Measurements from ENCODE around the gene ZSWIM3. TPM values are rescaled to one million over a fixed set of nuclear protein-coding genes. Genes with fewer than 3 reads are reported as not detected.

The ZSWIM3 gene
- polyA plus RNA-seq, 3 donors from 2014 or later = 1.2 to 3.1 TPM; not detected in 1

DNA sequence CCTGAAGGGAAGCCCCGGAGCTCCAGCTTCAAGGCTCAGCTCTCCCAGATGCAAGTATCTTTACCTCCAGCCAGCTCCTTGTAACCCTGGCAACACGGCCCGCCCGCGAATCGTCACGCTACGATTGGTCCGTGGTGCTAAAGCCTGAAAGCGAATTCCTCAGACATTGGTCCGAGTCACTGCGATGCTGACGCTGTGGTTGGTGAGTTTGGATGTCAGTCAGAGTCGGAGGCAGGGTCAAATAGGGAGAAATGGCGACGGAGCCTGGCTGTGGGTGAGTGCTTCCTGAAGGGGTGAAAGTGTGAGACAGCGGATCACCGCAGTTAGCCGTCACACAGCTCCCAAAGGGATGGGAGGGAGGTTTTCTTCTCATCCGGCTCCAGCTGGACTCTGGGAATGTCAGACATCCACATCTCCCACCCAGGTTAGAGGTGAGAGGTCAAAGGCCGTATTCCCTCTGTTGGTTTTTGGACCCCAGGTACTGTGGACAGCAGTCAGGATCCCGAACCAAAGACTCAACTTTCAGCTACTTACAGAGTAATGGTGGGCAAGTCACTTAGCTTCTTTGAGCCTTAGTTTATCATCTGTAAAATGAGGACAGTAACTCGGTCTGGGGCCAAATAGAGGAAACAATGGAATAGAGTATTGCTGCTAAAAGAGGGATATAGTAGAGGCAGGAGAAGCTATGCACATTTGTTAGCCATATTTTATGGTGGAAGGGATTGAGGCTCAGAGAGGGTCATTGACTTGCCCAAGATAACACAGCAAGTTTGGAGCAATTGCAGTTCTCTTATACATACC, 23.8 kb downstream of the ZSWIM3 start, which contains the start of gene ZSWIM1:
ZSWIM1 (plus strand) TSS at position 240 of the 801 bp plus-strand sequence. CDS start 1,366 bp downstream, outside the sequence.
- Mint-ChIP-seq H3K9me3 (no peaks in the 10 kb centered on the region), H3K4me1 (peaks cover 11 to 18% of the 10 kb centered on the region in 2 donors), H3K27ac (peak within 1 kb of the TSS; percentile 46 to 95 (median 88)), H3K27me3 (ENCODE audit: low read depth in 3 of 3) (peaks cover 4 to 8% (median 5%) of the 10 kb centered on the region in 3 donors), H3K4me3 (peak within 1 kb of the TSS; percentile 69 to 81 (median 75)), H3K36me3 (peaks cover 4 to 28% (median 12%) of the 10 kb centered on the region in 3 donors)
- peak; percentile 95 for DNase-seq

DNA sequence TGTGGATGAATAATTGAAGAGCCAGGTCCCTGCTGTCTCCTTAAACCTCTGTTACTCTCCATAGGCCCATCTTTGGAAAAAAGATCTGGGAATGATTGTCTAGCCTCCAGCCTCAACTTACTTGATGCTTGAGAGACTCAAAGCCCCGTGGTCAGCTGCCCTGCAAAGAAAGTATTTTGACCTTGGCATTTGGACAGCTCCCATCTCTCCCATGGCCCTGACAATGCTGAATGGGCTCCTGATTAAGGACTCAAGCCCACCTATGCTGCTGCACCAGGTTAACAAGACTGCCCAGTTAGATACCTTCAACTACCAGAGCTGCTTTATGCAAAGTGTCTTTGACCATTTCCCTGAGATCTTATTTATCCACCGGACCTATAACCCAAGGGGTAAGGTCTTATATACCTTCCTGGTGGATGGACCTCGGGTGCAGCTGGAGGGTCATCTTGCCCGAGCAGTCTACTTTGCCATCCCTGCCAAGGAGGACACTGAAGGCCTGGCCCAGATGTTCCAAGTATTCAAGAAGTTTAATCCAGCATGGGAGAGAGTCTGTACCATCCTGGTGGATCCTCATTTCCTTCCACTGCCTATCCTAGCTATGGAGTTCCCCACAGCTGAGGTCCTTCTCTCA, 25.2 kb downstream of the ZSWIM3 start:
- peaks cover 0 to 19% (median 8%) of the 10 kb centered on the region in 3 donors for H3K36me3 Mint-ChIP-seq
- peaks cover 4 to 8% (median 5%) of the 10 kb centered on the region in 3 donors for H3K27me3 Mint-ChIP-seq (ENCODE audit: low read depth in 3 of 3)
- H3K27ac Mint-ChIP-seq = peak overlapping the region in 5 of 6 donors; percentile 53 to 85 (median 67)

DNA sequence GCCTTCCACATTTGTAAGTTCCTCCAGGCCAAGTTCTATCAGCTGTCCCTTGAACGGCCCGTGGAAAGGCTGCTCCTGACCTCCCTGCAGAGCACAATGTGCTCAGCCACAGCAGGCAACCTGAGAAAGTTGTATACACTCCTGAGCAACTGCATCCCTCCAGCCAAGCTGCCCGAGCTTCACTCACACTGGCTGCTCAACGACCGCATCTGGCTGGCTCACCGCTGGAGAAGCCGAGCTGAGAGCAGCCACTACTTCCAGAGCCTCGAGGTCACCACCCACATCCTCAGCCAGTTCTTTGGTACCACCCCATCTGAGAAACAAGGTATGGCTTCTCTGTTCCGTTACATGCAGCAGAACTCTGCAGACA, 25.7 kb downstream of the ZSWIM3 start:
- no peak for DNase-seq
- H3K36me3 Mint-ChIP-seq = peaks cover 0 to 18% (median 8%) of the 10 kb centered on the region in 3 donors
- peaks cover 4 to 8% (median 5%) of the 10 kb centered on the region in 3 donors for H3K27me3 Mint-ChIP-seq (ENCODE audit: low read depth in 3 of 3)
- no peaks in the 10 kb centered on the region for H3K9me3 Mint-ChIP-seq
- peak overlapping the region in 4 of 6 donors; percentile 12 to 83 (median 60) for H3K27ac Mint-ChIP-seq
- H3K4me1 Mint-ChIP-seq = peaks cover 11 to 18% of the 10 kb centered on the region in 2 donors
- H3K4me3 Mint-ChIP-seq = no peak overlapping the region

More for the DNA sequence above, 25.2 kb downstream of the ZSWIM3 start:
- no peaks in the 10 kb centered on the region for H3K9me3 Mint-ChIP-seq
- H3K4me3 Mint-ChIP-seq = peak overlapping the region in 2 of 5 donors; percentile 0 to 36
- DNase-seq = no peak
- H3K4me1 Mint-ChIP-seq = peaks cover 11 to 18% of the 10 kb centered on the region in 2 donors

DNA sequence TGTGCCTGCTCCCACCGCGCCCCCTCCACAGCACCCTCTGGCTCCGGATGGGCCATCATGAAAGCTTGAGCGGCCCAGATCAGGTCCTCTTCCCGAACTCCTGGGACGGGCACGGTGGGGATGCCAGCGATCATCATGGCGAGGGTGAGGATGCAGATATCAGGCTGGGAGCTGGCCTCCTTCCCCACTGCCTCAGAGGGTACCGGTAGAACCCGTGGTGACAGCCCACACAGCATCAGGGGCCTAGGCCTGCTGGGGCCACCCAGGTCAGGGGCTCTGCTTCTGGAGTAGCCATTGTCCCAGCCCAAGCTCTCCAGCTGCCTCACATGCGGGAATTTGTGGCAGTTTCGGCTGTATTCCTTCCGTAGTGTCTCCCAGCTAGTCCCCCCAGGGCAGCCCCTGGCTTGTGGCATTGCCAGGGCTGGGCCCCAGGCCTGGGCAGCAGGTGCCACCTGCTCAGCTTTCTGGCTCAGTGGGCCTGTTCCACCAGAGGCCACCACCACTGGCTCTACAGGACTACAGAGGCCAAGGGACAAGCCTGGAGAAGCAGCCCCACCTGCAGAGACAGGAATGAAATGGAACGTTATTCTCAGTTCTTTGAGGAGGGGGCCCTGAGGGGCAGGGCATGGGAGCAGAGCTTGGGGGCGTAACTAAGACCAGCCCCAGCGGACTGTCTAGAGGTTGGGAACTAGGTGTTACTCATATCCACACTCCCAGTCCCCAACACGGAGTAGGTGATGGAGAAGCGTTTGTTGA, 29.4 kb downstream of the ZSWIM3 start:
- H3K4me1 Mint-ChIP-seq = peaks cover 13% of the 10 kb centered on the region in 2 donors
- peaks cover 2 to 3% (median 3%) of the 10 kb centered on the region in 3 donors for H3K27me3 Mint-ChIP-seq (ENCODE audit: low read depth in 3 of 3)
- no peak overlapping the region for H3K4me3 Mint-ChIP-seq
- no peak for DNase-seq
- no peak overlapping the region for H3K27ac Mint-ChIP-seq
- no peaks in the 10 kb centered on the region for H3K9me3 Mint-ChIP-seq
- peaks cover 0 to 12% (median 4%) of the 10 kb centered on the region in 3 donors for H3K36me3 Mint-ChIP-seq

DNA sequence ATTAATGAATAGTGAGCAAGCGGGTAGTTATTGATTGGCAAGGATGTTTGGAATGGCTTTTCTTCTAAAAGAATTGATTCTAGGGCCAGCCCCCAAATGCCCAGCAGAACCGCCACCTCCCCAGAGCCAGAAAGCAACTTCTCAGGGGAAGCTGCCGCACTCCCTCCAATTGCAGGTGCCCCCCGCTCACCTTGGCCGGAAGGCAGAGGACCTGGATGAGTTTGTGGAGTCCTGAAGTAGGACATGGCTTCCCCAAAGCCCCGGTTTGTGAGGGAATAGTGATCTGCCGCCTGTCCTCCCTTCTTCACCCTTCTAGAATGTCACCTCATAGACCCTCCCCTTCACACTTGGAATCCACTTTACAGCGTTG, 29.9 kb downstream of the ZSWIM3 start, which contains the start of gene SPATA25:
SPATA25 (minus strand) TSS at position 277 of the 370 bp plus-strand sequence; CDS start at position 245, 32 bp downstream.
- Mint-ChIP-seq H3K4me3 (no peak within 1 kb of the TSS), H3K27me3 (ENCODE audit: low read depth in 3 of 3) (peaks cover 2 to 3% (median 3%) of the 10 kb centered on the region in 3 donors), H3K9me3 (no peaks in the 10 kb centered on the region), H3K27ac (no peak within 1 kb of the TSS), H3K4me1 (peaks cover 14 to 17% of the 10 kb centered on the region in 2 donors), H3K36me3 (peaks cover 0 to 12% (median under 1%) of the 10 kb centered on the region in 3 donors)
- DNase-seq = no peak

DNA sequence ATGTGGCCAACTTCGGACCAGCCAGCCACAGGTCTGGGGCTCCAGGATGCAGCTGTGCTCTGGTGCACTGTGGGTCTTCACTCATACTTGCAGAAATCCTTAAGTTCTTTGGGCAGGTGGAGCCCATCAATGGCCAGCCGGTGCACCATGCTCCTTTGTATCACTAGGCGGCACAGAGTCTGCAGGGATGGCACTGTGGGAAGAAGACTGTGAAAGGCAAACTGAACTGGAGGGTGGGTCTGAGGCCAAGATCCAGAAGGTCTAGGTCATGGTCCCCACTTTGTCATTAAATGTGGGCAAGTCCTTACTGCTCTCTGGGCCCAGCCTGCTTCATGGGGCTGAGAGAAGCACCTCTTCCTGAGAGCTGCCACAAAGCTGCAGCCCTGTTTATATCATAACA, 31.3 kb downstream of the ZSWIM3 start:
- Mint-ChIP-seq H3K27ac (no peak overlapping the region), H3K9me3 (no peaks in the 10 kb centered on the region), H3K27me3 (ENCODE audit: low read depth in 3 of 3) (peaks cover 2 to 6% (median 3%) of the 10 kb centered on the region in 3 donors), H3K4me1 (peaks cover 22% of the 10 kb centered on the region in 2 donors), H3K4me3 (no peak overlapping the region), H3K36me3 (peaks cover 0 to 4% (median 0%) of the 10 kb centered on the region in 3 donors)
- DNase-seq = no peak

DNA sequence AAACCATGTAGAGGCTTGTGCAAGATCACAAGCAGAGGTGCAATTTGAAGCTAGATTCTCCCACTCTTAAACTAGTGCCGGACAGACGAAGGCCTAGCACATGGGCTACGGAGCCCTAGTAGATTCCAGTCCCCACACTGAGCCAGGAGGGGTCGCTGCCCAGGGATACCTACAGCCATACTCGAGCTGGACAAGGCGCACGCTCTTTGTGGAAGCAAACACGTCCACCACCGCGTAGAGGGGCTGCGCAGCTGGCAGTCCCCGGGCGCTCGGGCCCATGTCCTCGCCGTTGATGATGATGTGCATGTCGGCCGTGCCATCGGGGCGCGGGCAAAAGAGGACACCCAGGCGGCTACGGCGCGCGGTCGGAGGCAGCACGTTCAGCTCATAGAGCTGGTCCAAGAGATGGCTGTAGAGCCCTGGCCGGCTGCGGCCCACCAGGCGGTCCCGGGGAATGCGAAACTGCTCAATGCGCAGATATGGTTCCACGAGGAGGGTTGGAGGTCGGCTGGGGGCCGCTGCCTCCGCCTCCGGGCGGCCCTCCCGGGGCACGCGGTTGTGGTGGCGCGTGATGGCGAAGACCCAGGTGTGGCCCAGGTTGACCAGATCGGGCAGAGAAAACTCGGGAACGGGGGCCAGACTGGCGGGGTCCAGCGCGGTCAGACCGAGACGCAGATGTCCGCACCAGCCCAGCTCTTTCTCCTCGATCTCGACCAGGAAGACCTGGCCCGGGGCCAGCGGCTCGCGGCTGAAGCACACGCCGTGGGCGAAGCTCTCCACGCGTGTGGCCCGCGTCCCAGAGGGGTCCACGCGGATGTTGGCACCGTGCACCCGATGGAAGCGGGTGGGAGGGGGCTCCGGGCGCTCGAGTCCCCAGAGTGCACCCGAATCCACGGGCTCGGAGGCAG, 32.9 kb downstream of the ZSWIM3 start:
- peaks cover 22 to 25% of the 10 kb centered on the region in 2 donors for H3K4me1 Mint-ChIP-seq
- peaks cover 2 to 6% (median 3%) of the 10 kb centered on the region in 3 donors for H3K27me3 Mint-ChIP-seq (ENCODE audit: low read depth in 3 of 3)
- H3K9me3 Mint-ChIP-seq = no peaks in the 10 kb centered on the region
- peak overlapping the region; percentile 89 to 93 (median 92) for H3K4me3 Mint-ChIP-seq
- peak overlapping the region in 5 of 6 donors; percentile 46 to 76 (median 67) for H3K27ac Mint-ChIP-seq
- H3K36me3 Mint-ChIP-seq = peaks cover 5 to 7% (median 6%) of the 10 kb centered on the region in 3 donors
- peak; percentile 43 to 53 (median 52) for DNase-seq

DNA sequence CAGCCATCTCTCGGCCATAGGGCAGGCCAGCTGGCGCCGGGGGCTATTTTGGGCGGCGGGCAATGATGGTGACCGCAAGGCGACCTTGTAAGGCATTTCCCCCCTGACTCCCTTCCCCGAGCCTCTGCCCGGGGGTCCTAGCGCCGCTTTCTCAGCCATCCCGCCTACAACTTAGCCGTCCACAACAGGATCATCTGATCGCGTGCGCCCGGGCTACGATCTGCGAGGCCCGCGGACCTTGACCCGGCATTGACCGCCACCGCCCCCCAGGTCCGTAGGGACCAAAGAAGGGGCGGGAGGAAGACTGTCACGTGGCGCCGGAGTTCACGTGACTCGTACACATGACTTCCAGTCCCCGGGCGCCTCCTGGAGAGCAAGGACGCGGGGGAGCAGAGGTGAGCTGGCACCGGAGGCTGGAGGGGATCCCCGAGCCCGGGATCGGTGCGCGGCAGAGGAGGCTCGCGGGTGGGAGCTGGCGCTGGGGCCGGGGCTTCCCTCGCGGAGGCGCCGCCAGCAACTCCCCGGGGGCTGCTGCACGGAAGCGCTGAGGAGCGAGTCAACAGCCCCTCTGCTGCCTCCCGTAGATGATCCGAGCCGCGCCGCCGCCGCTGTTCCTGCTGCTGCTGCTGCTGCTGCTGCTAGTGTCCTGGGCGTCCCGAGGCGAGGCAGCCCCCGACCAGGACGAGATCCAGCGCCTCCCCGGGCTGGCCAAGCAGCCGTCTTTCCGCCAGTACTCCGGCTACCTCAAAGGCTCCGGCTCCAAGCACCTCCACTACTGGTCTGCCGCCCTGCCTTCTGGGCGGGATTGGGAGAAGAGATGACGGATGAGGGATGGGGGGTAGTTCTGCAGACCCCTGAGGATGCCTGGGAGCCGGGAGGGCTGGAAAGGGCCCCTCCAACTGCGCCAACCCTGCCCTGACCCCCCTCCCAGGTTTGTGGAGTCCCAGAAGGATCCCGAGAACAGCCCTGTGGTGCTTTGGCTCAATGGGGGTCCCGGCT, 33.9 kb downstream of the ZSWIM3 start, which contains the start of the genes CTSA and NEURL2:
CTSA (plus strand) TSS at position 351 of the 999 bp plus-strand sequence; CDS start at position 585, 234 bp downstream.
NEURL2 (minus strand) TSS at position 224 of the 999 bp plus-strand sequence; CDS start at position 7, 217 bp downstream.
- peaks cover 5 to 7% (median 6%) of the 10 kb centered on the region in 3 donors for H3K36me3 Mint-ChIP-seq
- H3K27me3 Mint-ChIP-seq (ENCODE audit: low read depth in 3 of 3) = peaks cover 2 to 6% (median 3%) of the 10 kb centered on the region in 3 donors
- H3K4me3 Mint-ChIP-seq = peak within 1 kb of the TSS; percentile 89 to 93 (median 92)
- DNase-seq = peak; percentile 81 to 82 (median 81)
- H3K4me1 Mint-ChIP-seq = peaks cover 22 to 25% of the 10 kb centered on the region in 2 donors
- H3K27ac Mint-ChIP-seq = peak within 1 kb of the TSS; percentile 62 to 85 (median 74)
- no peaks in the 10 kb centered on the region for H3K9me3 Mint-ChIP-seq

DNA sequence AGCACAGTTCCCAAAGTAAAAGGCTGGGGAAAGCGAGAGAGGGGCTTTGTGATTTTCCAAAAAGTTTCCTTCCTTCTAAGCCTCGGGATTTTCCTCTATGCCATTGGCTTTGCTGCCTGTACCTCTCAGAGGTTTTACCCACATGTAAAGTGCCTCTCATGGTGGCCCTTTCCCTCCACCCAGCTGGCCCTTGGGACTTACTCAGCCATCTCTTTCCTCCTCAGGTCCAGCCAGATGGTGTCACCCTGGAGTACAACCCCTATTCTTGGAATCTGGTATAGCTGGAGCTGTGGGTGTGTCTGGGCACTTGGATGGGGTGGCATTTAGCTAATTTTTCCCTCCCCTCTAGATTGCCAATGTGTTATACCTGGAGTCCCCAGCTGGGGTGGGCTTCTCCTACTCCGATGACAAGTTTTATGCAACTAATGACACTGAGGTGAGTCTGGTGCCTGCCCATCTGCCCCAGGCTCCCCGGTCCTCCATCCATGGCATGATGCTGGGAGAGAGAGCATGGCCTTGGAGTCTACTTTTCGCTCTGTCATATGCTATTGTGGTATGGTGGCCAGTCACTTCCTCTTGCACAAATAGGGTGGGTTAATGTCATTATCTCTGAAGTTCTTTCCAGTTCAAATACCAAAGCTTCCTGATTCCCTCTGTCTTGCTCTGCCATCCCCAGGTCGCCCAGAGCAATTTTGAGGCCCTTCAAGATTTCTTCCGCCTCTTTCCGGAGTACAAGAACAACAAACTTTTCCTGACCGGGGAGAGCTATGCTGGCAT, 34.8 kb downstream of the ZSWIM3 start:
- Mint-ChIP-seq H3K4me1 (peaks cover 22 to 25% of the 10 kb centered on the region in 2 donors), H3K9me3 (no peaks in the 10 kb centered on the region), H3K36me3 (peaks cover 5 to 11% (median 7%) of the 10 kb centered on the region in 3 donors), H3K27me3 (ENCODE audit: low read depth in 3 of 3) (peaks cover 2 to 6% (median 3%) of the 10 kb centered on the region in 3 donors), H3K4me3 (peak overlapping the region; percentile 80 to 93 (median 89)), H3K27ac (peak overlapping the region in 4 of 6 donors; percentile 34 to 69 (median 48))
- DNase-seq = no peak

DNA sequence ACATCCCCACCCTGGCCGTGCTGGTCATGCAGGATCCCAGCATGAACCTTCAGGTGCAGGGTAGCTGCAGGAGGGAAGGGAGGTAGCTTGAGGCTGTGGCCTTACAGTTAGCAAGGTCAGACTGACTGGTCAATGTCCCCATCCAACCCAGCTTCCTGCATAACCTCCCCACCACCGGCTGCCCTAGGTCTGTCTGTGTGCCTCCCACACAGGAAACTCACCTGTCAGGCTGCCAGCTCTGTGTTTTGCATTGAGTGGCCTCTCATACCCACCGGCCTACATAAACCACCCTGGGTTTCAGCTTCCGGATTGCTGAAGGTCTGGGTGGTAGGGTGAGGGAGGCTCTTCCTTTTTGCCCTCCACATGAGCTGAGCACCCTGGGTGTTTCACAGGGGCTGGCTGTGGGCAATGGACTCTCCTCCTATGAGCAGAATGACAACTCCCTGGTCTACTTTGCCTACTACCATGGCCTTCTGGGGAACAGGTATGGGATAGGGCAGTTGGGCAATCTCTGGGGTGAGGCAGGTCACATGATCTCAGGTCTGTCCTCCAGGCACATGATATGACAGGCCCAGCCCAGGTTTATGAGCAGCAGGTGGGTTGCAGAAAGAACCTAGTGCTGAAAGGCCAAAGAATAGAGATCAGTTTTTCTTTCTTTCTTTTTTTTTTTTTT, 35.5 kb downstream of the ZSWIM3 start:
- Mint-ChIP-seq H3K4me3 (peak overlapping the region; percentile 80 to 93 (median 89)), H3K27ac (peak overlapping the region in 4 of 6 donors; percentile 34 to 69 (median 54)), H3K36me3 (peaks cover 5 to 17% (median 12%) of the 10 kb centered on the region in 3 donors), H3K27me3 (ENCODE audit: low read depth in 3 of 3) (peaks cover 2 to 6% (median 3%) of the 10 kb centered on the region in 3 donors), H3K4me1 (peaks cover 22 to 25% of the 10 kb centered on the region in 2 donors), H3K9me3 (no peaks in the 10 kb centered on the region)
- DNase-seq = peak in 2 of 3 donors; percentile 32 to 39
